ENCODE results near the gene SPN. TPM values are rescaled to one million over a fixed set of nuclear protein-coding genes. Genes with fewer than 3 reads are reported as not detected.

SPN gene
- total RNA-seq, 1 experiment from 2014 or later, result 1.3 TPM

GRCh38 chr16:29698484-29699323, 35.7 kb downstream of the SPN start:
- Histone ChIP-seq H3K27me3 (ENCODE audit: control insufficient read depth, insufficient read depth, low read length) (no peaks in the 10 kb centered on the region), H3K4me1 (ENCODE audit: control insufficient read depth, insufficient read depth, low read length) (no peaks in the 10 kb centered on the region), H3K36me3 (ENCODE audit: control insufficient read depth, insufficient read depth, low read length) (no peaks in the 10 kb centered on the region), H3K27ac (ENCODE audit: low read length) (no peak overlapping the region), H3K4me3 (ENCODE audit: low read depth in 2 of 2, low read length in 2 of 2) (no peak overlapping the region), H3K9me3 (ENCODE audit: control insufficient read depth, insufficient read depth, low read depth, low read length) (no peaks in the 10 kb centered on the region)
- BruUV-seq (replicated peaks), result no TSS peak
- POLR2A ChIA-PET, result interaction anchor here (0.6 kb wide), 2 partner anchors 53 to 99 kb away, joined by 3 to 8 read pairs; no protein-coding TSS in a partner anchor
- intact Hi-C loops (cut with micrococcal nuclease; ENCODE audit: unreplicated experiment), result loop anchor here (10.0 kb wide), 1 partner anchor 116 kb away; the partner anchor contains the start of genes PAGR1 and PRRT2
- DNase-seq (ENCODE audit: low read depth, low spot score) (no peak), ATAC-seq (no peak)
- CTCF ChIA-PET, result interaction anchor here (0.5 to 1.1 kb wide), 2 partner anchors 16 to 22 kb away, joined by 3 read pairs; no protein-coding TSS in a partner anchor
- in situ Hi-C loops (cut with HindIII; ENCODE audit: low pct_unique_long_range_greater_than_20kb, low sequenced_read_pairs), result no loop called here
- TF ChIP-seq TCF7L2 (IDR thresholded peaks at IDR 0.05; ENCODE audit: low read depth, low read length) (no peak), POLR2AphosphoS5 (IDR thresholded peaks at IDR 0.05; ENCODE audit: low read depth, low read length) (no peak), CTCF (IDR thresholded peaks at IDR 0.05) (no peak), SIN3A (IDR thresholded peaks at IDR 0.05; ENCODE audit: borderline replicate concordance, insufficient read depth, low read depth, low read length) (no peak), REST (IDR thresholded peaks at IDR 0.05; ENCODE audit: insufficient read depth in 1 of 2, low read depth in 2 of 2, low read length in 1 of 2) (no peak)

- TF ChIP-seq TCF7L2 (IDR thresholded peaks at IDR 0.05; ENCODE audit: low read depth, low read length), result no peak
- no peak for TF ChIP-seq REST (IDR thresholded peaks at IDR 0.05; ENCODE audit: insufficient read depth in 1 of 2, low read depth in 2 of 2, low read length in 1 of 2)
- TF ChIP-seq SIN3A (IDR thresholded peaks at IDR 0.05; ENCODE audit: borderline replicate concordance, insufficient read depth, low read depth, low read length), result no peak
- no peak for TF ChIP-seq CTCF (IDR thresholded peaks at IDR 0.05)
- no peak for TF ChIP-seq POLR2AphosphoS5 (IDR thresholded peaks at IDR 0.05; ENCODE audit: low read depth, low read length)
- H3K36me3 ChIP-seq (ENCODE audit: control insufficient read depth, insufficient read depth, low read length), result no peaks in the 10 kb centered on the region
- ATAC-seq (no peak), DNase-seq (ENCODE audit: low read depth, low spot score) (no peak)
- H3K4me1 ChIP-seq (ENCODE audit: control insufficient read depth, insufficient read depth, low read length), result no peaks in the 10 kb centered on the region
- no TSS peak for BruUV-seq (replicated peaks)
- H3K27me3 ChIP-seq (ENCODE audit: control insufficient read depth, insufficient read depth, low read length), result no peaks in the 10 kb centered on the region
- CTCF ChIA-PET, result interaction anchor here (0.5 to 1.4 kb wide), 12 partner anchors 8 to 332 kb away, joined by 3 to 20 read pairs (median 4); partner anchors contain the start of gene PAGR1
- H3K4me3 ChIP-seq (ENCODE audit: low read depth in 2 of 2, low read length in 2 of 2), result no peak overlapping the region
- H3K27ac ChIP-seq (ENCODE audit: low read length), result no peak overlapping the region
- intact Hi-C loops (cut with micrococcal nuclease; ENCODE audit: unreplicated experiment), result loop anchor here (10.0 kb wide), 1 partner anchor 115 kb away; the partner anchor contains the start of genes PAGR1 and PRRT2
- H3K9me3 ChIP-seq (ENCODE audit: control insufficient read depth, insufficient read depth, low read depth, low read length), result no peaks in the 10 kb centered on the region
- in situ Hi-C loops (cut with HindIII; ENCODE audit: low pct_unique_long_range_greater_than_20kb, low sequenced_read_pairs), result no loop called here
- POLR2A ChIA-PET, result interaction anchor here (0.6 kb wide), 1 partner anchor 52 kb away, joined by 8 read pairs; no protein-coding TSS in a partner anchor
Observed at GRCh38 chr16:29699324-29700219, 36.5 kb downstream of the SPN start.
